ENCODE measurements around the gene NHLRC3. TPM values are rescaled to one million over a fixed set of nuclear protein-coding genes. Genes with fewer than 3 reads are reported as not detected.

NHLRC3 gene
- total RNA-seq, 1 donor, result 19.9 TPM

- TF ChIP-seq CTCF (IDR thresholded peaks at IDR 0.05; ENCODE audit: insufficient read depth, low read depth, low read length), result no peak
- DNase-seq (ENCODE audit: low read depth), result peak; percentile 37
- H3K4me3 ChIP-seq (ENCODE audit: low read depth, low read length), result peak overlapping the region; percentile 7
These were observed 1.9 kb downstream of the NHLRC3 start for GRCh38 chr13:39040206-39040605.

GRCh38 chr13:39044536-39044935 is 6.3 kb downstream of the NHLRC3 start:
- DNase-seq (ENCODE audit: low read depth), result no peak
- no peak overlapping the region for H3K4me3 ChIP-seq (ENCODE audit: low read depth, low read length)
- TF ChIP-seq CTCF (IDR thresholded peaks at IDR 0.05; ENCODE audit: insufficient read depth, low read depth, low read length), result no peak

- TF ChIP-seq CTCF (IDR thresholded peaks at IDR 0.05; ENCODE audit: insufficient read depth, low read depth, low read length), result peak; percentile 10
- DNase-seq (ENCODE audit: low read depth), result no peak
- no peak overlapping the region for H3K4me3 ChIP-seq (ENCODE audit: low read depth, low read length)
These were observed 9.3 kb downstream of the NHLRC3 start for GRCh38 chr13:39047560-39047959.

GRCh38 chr13:39048806-39049205 is 10.6 kb downstream of the NHLRC3 start:
- no peak for TF ChIP-seq CTCF (IDR thresholded peaks at IDR 0.05; ENCODE audit: insufficient read depth, low read depth, low read length)
- no peak overlapping the region for H3K4me3 ChIP-seq (ENCODE audit: low read depth, low read length)
- no peak for DNase-seq (ENCODE audit: low read depth)

- no peak overlapping the region for H3K4me3 ChIP-seq (ENCODE audit: low read depth, low read length)
- no peak for TF ChIP-seq CTCF (IDR thresholded peaks at IDR 0.05; ENCODE audit: insufficient read depth, low read depth, low read length)
- no peak for DNase-seq (ENCODE audit: low read depth)
These were observed 11.0 kb downstream of the NHLRC3 start for GRCh38 chr13:39049274-39049673.

- no peak overlapping the region for H3K4me3 ChIP-seq (ENCODE audit: low read depth, low read length)
- TF ChIP-seq CTCF (IDR thresholded peaks at IDR 0.05; ENCODE audit: insufficient read depth, low read depth, low read length), result peak; percentile 41
- DNase-seq (ENCODE audit: low read depth), result peak; percentile 42
These were observed 12.9 kb downstream of the NHLRC3 start for GRCh38 chr13:39051157-39051556.

GRCh38 chr13:39052944-39053343 is 14.7 kb downstream of the NHLRC3 start:
- no peak overlapping the region for H3K4me3 ChIP-seq (ENCODE audit: low read depth, low read length)
- no peak for DNase-seq (ENCODE audit: low read depth)
- TF ChIP-seq CTCF (IDR thresholded peaks at IDR 0.05; ENCODE audit: insufficient read depth, low read depth, low read length), result no peak
